ENCODE data around the gene CALN1.
"Not testable (repeated sequence)": the region's sequence is repeated elsewhere in the genome, so short reads cannot be mapped to it uniquely, and the experiment has no call there.

Gene CALN1

DNA sequence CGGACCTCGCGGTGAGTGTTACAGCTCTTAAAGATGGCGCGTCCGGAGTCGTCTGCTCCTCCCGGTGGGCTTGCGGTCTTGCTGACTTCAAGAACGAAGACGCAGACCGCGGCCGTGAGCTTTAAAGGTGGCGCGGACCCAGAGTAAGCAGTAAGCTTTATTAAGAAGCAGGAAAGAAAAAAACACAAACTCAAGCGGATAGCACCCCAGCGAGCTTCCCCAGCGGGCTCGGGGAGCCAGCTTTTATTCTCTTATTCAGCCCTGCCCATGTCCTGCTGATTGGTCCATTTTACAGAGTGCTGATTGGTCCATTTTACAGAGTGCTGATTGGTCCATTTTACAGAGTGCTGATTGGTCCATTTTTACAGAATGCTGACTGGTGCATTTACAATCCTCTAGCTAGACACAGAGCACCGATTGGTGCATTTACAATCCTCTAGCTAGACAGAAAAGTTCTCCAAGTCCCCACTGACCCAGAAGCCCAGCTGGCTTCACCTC is at the start of gene CALN1:
CALN1 (minus strand) TSS at position 218 of the 498 bp plus-strand sequence.
- not testable (repeated sequence) for DNase-seq (ENCODE audit: low spot score)

DNA sequence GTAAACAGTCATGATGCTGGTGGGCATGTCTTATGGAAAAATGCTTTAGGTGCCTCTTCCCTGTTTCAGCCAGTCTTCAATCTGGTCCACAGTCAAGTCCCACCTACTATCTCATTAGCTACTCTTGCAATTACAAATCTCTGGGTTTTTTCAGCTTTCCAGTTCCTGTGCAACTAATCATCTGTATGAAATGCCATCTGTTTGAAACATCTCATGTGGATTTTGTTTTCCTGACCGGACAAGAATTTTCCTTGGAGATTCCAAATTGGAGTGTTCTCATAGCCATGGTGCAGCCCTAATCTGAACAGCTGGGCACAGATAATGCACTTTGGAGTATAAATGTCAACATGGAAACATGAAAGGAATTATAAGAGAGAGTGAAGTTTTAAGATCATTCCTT is 41.3 kb upstream of the CALN1 start:
- no peak for DNase-seq (ENCODE audit: low spot score)

DNA sequence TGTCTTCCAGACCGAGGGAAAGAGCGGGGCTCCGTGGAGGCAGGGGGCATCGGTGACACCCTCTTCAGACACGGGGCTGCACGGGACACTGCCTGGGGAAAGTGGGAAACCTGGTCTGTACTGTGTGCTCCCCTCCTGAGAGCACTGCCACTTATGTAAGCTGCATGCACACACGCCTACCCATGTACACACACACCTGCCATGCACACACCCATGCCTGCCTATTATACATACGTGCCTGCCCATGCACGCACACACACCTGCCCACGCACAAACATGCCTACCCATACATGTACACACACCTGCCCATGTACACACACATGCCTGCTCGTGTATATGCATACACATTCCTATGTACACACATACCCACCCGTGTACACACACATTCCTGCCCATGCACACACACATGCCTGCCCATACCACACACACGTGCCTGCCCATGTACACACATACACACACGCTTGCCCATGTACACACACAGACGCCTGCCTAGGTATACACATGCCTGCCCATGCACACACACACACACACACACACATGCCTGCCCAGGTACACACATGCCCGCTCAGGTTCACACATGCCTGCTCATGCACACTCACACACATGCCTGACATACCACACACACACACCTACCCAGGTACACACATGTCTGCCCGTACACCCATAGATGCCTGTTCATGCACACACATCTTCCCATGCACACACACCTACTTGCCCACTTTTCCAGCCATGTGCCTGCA is 35.5 kb upstream of the CALN1 start:
- no peak for DNase-seq (ENCODE audit: low spot score)

DNA sequence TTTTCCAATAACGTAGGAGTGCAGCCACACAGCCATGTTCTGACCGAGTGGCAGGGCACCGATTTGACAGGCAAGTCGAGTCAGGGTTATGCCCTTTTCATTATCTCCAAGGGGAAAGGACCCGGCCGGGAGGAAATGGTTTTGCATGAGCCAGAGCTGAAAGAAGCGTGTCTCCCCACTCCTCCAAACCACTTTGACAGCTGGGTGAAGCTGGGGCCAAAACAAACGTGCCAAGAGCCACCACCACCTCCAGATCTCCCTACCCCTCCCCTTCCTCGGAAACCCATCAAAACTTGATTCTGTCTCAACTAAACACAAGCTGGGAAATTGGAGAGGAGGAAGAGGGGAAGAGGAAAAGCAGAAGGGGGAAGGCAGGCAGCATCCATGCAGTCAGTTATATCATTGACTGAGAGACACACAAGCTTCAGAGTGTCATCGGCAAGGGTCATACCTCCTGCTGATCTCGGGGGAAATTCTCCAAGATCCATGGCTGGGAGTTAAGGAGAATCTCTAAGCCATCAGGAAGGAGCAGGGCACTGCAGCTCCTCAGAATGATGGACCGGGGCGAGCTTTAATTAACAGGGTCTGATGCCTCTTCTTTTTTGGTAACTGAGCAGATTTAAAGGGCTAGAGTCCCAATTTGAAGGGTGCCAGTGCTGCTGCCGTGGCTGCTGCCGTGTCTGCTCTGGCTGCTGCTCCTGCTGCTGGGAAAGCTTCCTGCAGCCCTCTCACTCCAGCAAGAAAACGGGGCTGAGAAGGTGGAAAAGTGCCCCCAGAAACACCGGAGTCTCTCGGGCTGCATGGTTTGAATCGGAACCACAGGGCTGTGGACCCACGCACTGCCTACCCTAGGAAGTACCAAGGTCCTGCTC is 34.7 kb upstream of the CALN1 start:
- DNase-seq (ENCODE audit: low spot score) = no peak

DNA sequence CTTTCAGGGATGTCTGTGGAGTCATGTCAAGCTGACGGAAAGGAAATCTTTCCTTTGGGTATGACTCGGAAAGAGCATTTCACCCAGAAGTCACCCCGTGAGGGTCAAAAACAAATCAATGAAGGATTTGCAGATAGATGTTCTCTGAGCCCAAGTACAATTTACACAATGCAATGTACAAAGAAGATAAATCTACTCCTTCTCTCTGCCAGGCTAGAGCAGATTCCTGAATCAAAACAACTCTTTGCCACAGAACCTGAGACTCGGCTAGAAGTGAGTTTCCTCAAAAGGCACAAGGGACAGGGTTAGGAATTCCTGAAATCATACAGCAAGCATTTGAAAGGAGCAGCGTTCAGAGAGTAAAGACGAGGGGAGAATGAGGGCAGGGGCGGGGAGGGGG is 34.0 kb upstream of the CALN1 start:
- DNase-seq (ENCODE audit: low spot score) = no peak

DNA sequence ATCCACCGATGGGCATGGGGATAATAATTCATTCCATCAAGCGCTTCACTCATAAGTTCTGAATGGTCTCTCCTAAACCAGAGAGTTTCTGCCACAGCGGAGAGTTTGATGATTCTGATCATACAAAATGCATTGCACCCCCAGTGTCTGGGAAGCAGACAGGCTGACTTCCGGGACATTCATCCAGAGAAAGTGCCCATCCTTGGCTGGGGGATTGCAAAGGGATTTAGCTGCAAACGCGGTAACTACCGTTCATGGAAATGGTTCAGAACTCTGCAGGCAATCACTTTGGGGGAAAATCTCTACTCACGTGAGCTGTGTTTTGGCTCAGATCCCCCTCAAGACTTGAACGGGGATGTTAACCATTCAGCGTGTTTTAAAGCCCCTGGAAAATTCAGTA is 33.4 kb upstream of the CALN1 start:
- no peak for DNase-seq (ENCODE audit: low spot score)

DNA sequence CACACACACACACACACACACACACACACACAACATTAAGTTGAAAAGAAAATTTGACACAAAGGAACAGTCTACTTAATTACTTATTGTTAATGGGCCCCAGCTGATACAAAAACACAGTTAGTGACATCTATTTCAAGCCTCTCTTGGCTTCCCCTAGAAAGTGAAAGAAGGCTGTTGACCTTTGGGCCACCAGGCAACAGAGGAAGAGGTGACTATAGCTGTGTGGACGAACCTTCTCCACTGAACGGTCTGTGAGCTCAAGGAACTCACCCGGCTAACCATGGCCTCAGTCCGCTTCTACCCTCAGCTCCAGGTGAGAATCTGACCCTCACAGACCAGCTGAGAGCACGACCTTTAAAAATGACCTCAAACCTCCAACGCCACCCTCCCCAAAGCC is 32.9 kb upstream of the CALN1 start:
- DNase-seq (ENCODE audit: low spot score) = no peak

DNA sequence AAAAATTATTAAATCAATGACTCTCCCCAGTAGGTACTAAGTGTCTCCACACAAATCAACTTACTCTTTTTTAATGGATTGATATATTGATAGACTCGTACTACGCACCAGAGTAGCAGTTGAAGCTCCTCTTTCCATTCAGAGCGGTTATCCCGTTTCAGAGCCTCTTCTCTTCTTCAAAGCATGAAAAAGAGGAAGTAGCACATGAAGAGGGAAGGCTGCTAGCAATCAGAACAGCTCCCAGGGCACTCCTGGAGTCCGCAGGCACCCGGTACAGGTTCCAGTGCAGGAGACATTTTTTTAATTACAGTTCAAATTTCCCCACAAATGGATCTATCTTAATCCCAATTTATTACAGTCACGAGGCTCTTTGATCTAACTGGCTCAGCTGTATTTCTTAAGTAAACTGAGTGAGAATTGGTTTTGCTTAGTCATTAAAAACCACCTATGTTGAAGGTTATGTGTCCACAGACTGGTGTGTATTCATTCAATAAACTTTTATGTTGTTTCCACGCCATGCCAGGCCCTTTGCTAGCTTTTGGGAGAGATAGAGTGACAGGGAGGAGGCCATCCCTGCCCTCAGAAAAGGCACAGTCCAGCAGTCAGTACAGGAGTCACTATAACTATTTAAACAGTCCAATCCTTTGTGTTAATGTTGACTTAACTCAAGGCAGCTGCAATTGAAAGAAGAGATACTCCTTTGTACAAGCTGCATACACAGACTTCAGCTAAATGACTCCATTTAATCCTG is 32.1 kb upstream of the CALN1 start:
- no peak for DNase-seq (ENCODE audit: low spot score)

DNA sequence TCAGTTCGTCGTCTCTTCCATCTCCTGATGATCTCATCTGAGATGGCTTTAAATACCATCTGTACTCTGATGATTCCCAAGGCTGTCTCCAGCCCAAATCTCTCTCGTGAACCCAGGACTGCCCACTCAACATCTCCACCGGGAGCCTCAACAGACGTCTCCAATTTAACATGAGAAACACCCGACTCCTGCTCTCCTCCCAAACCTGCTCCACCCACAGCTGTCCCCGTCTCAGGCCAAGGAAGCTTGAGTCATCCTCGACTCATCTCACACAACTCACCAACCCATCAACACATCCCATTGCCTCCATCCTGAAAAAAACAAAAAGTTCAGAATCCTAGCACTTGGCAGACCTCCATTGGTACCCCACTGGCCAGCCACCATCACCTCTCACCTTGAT is 29.7 kb upstream of the CALN1 start:
- peak; percentile 52 for DNase-seq (ENCODE audit: low spot score)

DNA sequence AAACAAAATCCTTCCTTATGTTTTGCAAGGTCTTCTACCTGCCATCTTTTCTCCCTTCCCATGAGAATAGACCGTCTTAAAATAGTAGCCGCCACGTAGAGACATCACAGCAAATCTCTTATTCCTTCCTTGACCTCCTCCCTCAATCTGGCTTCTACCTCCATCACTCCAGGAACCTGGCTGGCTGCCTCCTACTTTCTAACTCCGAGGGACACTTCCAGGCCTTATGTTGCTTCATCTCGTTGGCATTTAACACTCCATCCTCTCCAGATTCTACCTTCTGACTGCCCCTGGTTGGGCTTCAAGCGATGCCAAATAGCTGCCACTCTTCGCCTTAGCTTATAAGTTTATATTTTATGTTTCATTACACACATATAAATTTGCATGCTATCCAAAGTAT is 26.4 kb upstream of the CALN1 start:
- DNase-seq (ENCODE audit: low spot score) = no peak

DNA sequence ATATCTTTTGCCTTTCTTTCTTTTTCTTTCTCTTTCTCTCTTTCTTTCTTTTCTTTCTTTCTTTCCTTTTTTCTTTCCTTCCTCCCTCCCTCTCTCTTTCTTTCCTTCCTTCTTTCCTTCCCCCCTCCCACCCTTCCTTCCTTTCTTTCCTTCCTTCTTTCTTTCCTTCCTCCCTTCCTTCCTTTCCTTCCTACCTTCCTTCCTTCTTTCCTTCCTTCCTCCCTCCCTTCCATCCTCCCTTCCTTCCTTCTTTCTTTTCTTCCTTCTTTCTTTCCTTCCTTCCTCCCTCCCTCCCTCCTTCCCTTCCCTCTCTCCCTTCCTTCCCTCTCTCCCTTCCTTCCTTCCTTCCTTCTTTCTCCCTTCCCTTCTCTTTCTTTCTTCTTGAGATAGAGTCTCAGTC is 25.5 kb upstream of the CALN1 start:
- no peak for DNase-seq (ENCODE audit: low spot score)

DNA sequence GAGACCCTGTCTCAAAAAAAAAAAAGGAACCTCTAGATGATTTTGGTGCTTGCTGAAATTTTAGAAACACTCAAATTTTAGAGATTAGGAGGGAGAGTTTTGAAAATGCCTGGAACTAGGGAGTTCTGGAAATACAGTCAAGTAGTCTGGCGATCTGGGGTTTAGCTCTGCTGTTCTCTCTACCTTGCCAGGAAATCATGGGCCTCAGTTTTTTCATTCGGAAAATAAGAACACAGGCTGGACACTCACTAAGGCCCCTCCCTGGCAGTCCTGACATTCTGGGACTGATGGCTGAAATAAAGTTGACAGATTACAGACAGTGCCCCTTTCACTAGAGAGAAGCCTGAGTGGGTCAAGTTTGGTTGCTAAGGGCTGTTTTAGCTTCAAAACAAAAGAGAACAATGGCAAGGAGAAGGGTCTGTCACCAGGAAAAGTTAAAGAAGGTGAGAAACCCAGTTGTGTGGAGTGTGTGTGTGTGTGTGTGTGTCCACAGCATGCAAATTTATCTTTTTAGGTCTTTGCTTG is 25.0 kb upstream of the CALN1 start:
- no peak for DNase-seq (ENCODE audit: low spot score)

DNA sequence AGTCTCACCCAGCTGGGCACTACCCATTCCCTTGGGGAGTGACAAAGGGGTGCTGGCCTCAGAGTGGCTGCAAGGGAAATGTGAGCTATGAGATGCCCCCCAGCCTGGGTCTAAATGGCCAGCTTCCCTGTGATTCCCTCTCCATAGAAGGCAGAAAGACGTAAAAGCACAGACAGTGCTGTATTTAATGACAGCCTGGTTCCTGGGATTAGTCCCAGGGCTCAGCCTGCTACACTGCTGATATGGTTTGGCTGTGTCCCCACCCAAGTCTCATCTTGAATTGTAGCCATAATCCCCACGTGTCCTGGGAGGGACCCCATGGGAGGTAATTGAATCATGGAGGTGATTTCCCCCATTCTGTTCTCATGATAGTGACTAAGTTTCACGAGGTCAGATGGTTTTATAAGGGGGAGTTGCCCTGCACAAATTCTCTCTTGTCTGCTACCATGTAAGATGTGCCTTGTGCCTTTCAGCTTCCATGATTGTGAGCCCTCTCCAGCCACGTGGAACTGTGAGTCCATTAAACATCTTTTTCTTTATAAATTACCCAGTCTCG is 23.9 kb upstream of the CALN1 start:
- no peak for DNase-seq (ENCODE audit: low spot score)

DNA sequence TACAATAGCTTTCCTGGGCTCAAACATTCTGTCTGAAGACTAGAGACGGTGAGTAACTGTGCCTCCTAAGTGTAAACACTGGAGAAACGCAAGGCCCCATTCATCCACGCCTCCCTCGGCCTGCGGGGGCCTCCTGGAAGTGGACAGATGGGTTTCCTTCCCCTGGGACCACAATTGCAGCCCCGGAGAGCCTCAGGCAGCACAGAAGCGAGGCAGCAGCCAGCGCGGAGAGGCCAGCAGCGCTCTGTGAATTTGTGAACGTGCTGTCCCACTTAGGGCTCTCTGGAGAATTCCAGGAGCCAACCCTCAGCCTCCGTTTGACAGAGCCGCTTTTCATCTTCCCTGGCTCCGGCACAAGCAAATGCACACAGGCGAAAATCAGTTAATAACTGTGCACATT is 23.2 kb upstream of the CALN1 start:
- DNase-seq (ENCODE audit: low spot score) = no peak

DNA sequence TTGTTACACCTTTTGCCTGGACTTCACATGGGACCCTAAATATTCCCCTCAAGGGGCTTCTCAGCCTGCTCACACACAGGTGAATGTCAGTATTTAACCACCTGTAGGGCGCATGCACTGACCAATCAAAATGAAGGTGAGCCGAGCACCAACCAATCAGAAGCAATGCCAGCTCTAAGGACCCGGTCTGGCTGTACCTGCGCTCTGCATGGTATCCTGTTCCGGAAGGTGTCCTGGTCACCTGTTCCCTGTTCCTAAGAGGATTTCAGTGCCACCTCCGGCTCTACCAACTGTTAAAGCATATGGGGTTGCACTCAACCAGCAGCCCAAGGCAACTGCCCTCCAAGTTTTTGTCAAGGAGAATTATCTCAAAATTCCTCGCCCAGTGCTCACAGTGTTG is 18.4 kb upstream of the CALN1 start:
- no peak for DNase-seq (ENCODE audit: low spot score)

DNA sequence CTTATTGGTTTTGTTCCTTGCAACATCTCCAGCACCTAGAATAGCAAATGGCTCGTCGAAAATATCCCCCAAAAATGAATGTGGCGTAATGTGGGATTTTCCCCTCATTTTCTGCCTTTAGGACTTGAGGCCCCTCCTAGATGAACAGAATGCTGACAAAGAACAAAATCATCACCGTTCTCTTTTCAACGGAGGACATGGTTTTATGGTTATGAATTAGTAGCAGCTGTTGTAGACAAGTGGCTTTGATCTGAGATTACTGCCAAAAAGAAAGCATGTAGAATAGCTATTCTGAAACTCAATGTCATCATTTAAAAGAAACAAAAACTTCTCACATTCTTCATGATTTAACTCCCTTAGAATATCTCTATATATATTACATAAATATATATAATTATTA is 17.2 kb upstream of the CALN1 start:
- no peak for DNase-seq (ENCODE audit: low spot score)

DNA sequence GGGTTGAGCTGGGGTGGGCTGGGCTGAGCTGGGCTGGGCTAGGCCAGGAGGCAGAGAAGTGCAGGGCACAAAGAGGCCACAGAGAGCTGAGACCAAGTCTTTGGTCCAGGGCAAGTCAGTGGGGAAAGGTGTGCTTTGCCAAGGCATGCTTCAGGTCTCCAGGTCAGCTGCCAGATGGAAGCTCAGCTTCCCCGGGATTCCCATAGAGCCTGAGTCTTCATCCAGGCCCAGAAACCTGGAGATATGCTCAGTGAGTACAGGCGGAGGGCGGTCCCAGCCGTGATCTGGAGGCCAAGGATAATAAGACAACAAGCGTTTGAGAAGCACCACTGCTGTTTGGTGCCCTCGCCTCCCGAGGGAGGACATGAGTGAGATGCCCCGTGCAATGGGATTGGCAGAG is 4.7 kb upstream of the CALN1 start:
- no peak for DNase-seq (ENCODE audit: low spot score)

DNA sequence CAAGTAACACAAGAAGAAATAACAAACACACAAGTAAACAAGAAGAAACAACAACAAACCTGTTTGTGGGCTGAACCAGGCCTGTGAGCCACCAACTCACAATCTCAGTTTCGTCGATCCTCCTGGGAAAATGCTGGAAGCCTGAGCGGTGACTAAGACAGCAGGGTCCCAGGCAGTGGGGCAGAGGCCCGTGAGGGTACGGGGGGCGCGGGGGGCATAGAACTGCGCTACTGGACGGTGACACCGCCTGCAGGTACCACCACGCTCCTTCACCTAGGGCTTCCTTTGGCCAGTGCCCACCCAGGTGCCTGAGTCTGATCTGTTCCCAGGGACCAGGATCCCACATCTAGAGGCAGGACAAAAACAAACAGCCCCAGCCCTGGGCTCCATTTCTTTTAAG is 3.4 kb upstream of the CALN1 start:
- no peak for DNase-seq (ENCODE audit: low spot score)

DNA sequence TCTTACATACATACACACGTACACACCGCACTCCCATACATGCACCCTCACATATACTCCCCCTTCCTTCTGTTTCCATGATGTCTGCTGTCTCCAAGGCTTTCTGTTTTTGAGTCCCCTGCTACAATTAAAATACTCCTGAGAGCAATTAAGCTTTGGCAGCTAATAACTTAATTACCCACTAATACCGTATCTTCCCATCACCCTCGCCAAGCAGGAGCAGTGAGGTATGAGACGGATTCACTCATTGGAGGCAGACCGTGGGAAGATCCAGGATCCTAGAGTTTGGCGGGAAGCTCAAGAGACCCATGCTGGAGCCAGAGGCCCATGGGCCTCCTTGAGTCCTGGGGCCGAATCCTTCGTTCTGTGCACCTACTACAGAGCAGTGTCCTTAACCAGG is 1.7 kb upstream of the CALN1 start:
- no peak for DNase-seq (ENCODE audit: low spot score)

DNA sequence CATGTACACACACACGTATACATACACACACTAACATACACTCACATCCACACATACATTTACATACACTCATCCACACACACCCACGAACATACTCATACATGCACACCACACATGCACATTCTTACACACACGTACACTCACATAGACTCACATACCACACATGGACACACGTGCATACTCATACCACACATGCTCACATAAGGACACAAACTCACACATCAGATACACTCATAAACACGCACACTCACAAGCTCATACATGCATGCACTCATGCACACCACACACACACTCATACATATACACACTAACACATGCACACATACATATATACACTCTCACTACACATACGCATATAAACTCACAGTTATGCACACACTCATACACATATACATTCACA is 1.2 kb upstream of the CALN1 start:
- DNase-seq (ENCODE audit: low spot score) = no peak

DNA sequence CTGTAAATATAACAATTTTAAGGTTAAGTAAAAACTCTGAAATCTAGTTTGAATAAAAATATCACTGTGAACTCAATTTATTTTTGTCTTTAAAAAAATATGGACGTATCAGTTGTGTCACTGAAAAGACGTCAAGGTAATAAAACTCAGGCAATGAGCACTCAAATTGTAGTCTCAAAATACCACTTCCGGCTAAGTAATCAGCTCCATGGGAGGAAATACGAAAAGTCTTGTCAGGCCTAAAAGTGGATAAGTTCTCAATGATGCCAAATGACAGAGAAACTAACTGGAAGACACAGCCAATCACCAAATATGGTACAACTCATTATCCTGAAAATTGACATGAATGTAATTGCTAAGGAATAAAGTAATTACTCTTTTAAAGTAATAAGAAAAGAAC is 719 bp downstream of the CALN1 start:
- DNase-seq (ENCODE audit: low spot score) = no peak

DNA sequence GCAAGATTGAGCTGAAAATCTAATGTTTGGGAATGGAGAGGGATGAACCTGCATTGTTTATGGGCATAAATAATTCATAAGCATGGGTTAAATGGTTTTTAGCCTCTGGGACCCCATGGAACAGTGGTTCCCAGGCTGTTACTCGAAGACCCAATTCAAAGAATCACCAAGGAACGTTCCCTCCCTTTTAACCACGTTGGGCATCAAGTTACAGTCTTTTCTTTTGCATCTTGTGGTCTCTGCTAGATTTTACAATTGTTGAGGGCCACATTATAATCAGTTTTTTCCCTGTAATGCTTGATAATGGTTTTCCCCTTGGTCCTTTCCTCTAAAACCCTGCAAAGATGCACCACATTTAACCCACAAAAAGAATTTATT is 2.5 kb downstream of the CALN1 start:
- DNase-seq (ENCODE audit: low spot score) = no peak
